ENCODE measurements around the gene ZNRF3.

Gene ZNRF3

DNA sequence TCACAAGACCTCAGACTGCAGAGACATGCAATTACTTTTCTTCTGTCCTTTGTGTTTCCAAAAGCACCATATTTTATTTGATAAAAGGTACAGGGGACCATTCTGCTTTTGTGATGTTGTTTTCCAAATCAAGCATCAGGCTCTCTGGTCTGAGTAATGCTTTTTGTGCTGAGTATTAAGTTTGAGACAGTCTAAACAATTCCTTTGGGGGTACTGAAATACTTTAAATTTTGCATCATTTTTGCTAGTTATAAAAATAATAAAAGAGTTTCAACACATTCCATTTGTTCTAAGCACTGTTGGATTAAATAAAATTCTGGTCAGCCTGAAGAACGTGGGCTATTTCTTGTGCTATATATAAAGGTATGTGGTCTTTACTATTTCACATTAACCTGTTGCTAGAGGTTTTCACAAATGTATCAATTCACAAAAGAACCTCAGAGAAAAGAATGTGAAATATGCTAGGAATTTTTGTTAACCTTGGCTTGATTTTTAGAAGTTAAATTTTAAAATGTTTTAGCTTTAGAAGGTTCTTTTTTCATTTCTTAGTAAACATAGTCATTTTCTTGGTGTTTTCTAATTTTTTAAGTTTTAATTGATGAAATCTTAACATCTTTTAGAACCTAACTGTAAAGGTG lies 116.7 kb downstream of the ZNRF3 start:
- H3K27me3 ChIP-seq (ENCODE audit: insufficient read depth, low read length, poor library complexity), result no peaks in the 10 kb centered on the region
- H3K27ac ChIP-seq (ENCODE audit: low read length), result no peak overlapping the region
- H2AFZ ChIP-seq (ENCODE audit: low read depth, low read length), result no peak overlapping the region
- H4K20me1 ChIP-seq (ENCODE audit: insufficient read depth, low read length), result peaks cover 19% of the 10 kb centered on the region; the same call in 1 of the 2 replicates
- no peaks in the 10 kb centered on the region for H3K79me2 ChIP-seq (ENCODE audit: insufficient read depth, low read length)
- no peak for TF ChIP-seq EZH2 (IDR thresholded peaks at IDR 0.05; ENCODE audit: borderline replicate concordance, low read depth, low read length, severe bottlenecking)
- TF ChIP-seq, protein P1, sequence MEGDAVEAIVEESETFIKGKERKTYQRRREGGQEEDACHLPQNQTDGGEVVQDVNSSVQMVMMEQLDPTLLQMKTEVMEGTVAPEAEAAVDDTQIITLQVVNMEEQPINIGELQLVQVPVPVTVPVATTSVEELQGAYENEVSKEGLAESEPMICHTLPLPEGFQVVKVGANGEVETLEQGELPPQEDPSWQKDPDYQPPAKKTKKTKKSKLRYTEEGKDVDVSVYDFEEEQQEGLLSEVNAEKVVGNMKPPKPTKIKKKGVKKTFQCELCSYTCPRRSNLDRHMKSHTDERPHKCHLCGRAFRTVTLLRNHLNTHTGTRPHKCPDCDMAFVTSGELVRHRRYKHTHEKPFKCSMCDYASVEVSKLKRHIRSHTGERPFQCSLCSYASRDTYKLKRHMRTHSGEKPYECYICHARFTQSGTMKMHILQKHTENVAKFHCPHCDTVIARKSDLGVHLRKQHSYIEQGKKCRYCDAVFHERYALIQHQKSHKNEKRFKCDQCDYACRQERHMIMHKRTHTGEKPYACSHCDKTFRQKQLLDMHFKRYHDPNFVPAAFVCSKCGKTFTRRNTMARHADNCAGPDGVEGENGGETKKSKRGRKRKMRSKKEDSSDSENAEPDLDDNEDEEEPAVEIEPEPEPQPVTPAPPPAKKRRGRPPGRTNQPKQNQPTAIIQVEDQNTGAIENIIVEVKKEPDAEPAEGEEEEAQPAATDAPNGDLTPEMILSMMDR (IDR thresholded peaks at IDR 0.05; ENCODE audit: borderline replicate concordance, extremely low read depth, low read length, poor library complexity, severe bottlenecking), result no peak
- DNase-seq (no peak), ATAC-seq (ENCODE audit: insufficient read depth, low read depth) (no peak)
- H3K4me1 ChIP-seq (ENCODE audit: insufficient read depth, low read length), result no peaks in the 10 kb centered on the region
- H3K9ac ChIP-seq (ENCODE audit: low read depth, low read length), result no peak overlapping the region
- no peaks in the 10 kb centered on the region for H3K36me3 ChIP-seq (ENCODE audit: insufficient read depth, low read length)
- no peak overlapping the region for H3K4me2 ChIP-seq (ENCODE audit: insufficient read depth, low read length)
- no peak overlapping the region for H3K4me3 ChIP-seq (ENCODE audit: low read depth in 1 of 2, low read length in 2 of 2)
- H3K9me3 ChIP-seq (ENCODE audit: insufficient read depth, low read length, severe bottlenecking), result no peaks in the 10 kb centered on the region

DNA sequence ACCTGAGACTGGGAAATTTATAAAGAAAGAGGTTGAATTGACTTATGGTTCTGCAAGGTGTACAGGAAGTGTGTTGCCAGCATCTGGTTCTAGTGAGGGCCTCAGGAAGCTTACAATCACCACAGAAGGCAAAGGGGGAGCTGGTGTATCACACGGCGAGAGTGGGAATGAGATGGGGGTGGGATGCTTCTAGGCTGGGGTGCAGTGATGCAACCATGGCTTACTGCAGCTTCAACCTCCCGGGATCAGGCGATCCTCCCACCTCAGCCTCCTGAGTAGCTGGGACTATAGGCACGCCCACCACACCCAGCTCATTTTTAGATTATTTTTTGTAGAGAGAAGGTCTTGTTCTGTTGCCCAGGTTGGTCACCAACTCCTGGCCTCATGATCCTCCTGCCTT lies 117.3 kb downstream of the ZNRF3 start:
- no peak for ATAC-seq (ENCODE audit: insufficient read depth, low read depth)
- Histone ChIP-seq H3K27ac (ENCODE audit: low read length) (no peak overlapping the region), H3K9me3 (ENCODE audit: insufficient read depth, low read length, severe bottlenecking) (no peaks in the 10 kb centered on the region), H3K4me3 (ENCODE audit: low read depth in 1 of 2, low read length in 2 of 2) (no peak overlapping the region), H2AFZ (ENCODE audit: low read depth, low read length) (no peak overlapping the region), H3K27me3 (ENCODE audit: insufficient read depth, low read length, poor library complexity) (no peaks in the 10 kb centered on the region), H3K36me3 (ENCODE audit: insufficient read depth, low read length) (no peaks in the 10 kb centered on the region), H4K20me1 (ENCODE audit: insufficient read depth, low read length) (peaks cover 25% of the 10 kb centered on the region; the same call in 1 of the 2 replicates), H3K9ac (ENCODE audit: low read depth, low read length) (no peak overlapping the region), H3K4me2 (ENCODE audit: insufficient read depth, low read length) (no peak overlapping the region), H3K79me2 (ENCODE audit: insufficient read depth, low read length) (no peaks in the 10 kb centered on the region), H3K4me1 (ENCODE audit: insufficient read depth, low read length) (no peaks in the 10 kb centered on the region)
- TF ChIP-seq, protein P1 (IDR thresholded peaks at IDR 0.05; ENCODE audit: borderline replicate concordance, extremely low read depth, low read length, poor library complexity, severe bottlenecking), result no peak
- no peak for TF ChIP-seq EZH2 (IDR thresholded peaks at IDR 0.05; ENCODE audit: borderline replicate concordance, low read depth, low read length, severe bottlenecking)
- DNase-seq, result no peak

DNA sequence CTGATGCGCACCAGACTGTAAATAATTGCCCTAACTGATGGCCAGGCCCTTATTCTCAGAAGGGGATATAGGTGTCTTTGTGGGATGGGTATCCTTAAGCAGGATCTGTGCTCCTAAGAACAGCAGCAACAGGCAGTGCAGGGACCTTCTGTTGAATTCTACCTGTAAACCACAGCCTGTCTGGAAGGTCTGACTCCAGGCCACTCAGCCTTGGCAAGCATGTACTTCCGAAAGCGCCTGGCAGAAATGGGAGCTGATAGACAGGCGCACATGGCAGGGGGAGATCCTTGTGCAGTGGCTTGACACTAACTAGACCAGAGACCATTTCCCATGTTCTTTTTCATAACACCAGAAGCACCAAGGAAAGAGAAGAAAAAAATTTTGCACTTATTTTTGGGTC lies 119.2 kb downstream of the ZNRF3 start:
- H3K27me3 ChIP-seq (ENCODE audit: insufficient read depth, low read length, poor library complexity), result no peaks in the 10 kb centered on the region
- no peak overlapping the region for H3K4me3 ChIP-seq (ENCODE audit: low read depth in 1 of 2, low read length in 2 of 2)
- H3K9ac ChIP-seq (ENCODE audit: low read depth, low read length), result no peak overlapping the region
- H3K27ac ChIP-seq (ENCODE audit: low read length), result no peak overlapping the region
- H3K36me3 ChIP-seq (ENCODE audit: insufficient read depth, low read length), result no peaks in the 10 kb centered on the region
- TF ChIP-seq, protein P1 (IDR thresholded peaks at IDR 0.05; ENCODE audit: borderline replicate concordance, extremely low read depth, low read length, poor library complexity, severe bottlenecking), result no peak
- TF ChIP-seq EZH2 (IDR thresholded peaks at IDR 0.05; ENCODE audit: borderline replicate concordance, low read depth, low read length, severe bottlenecking), result no peak
- H3K4me1 ChIP-seq (ENCODE audit: insufficient read depth, low read length), result no peaks in the 10 kb centered on the region
- no peaks in the 10 kb centered on the region for H3K9me3 ChIP-seq (ENCODE audit: insufficient read depth, low read length, severe bottlenecking)
- ATAC-seq (ENCODE audit: insufficient read depth, low read depth) (no peak), DNase-seq (no peak)
- peaks cover 34% of the 10 kb centered on the region; the same call in 1 of the 2 replicates for H4K20me1 ChIP-seq (ENCODE audit: insufficient read depth, low read length)
- H2AFZ ChIP-seq (ENCODE audit: low read depth, low read length), result no peak overlapping the region
- H3K4me2 ChIP-seq (ENCODE audit: insufficient read depth, low read length), result no peak overlapping the region
- no peaks in the 10 kb centered on the region for H3K79me2 ChIP-seq (ENCODE audit: insufficient read depth, low read length)
